Renal cortex interstitium (tissue), 11 donors: ENCODE results near the gene C16orf86. TPM values are rescaled to one million over a fixed set of nuclear protein-coding genes. Genes with fewer than 3 reads are reported as not detected.

Experiments
- DNase-seq, 11 donors: peaks; one replicate each; pipeline ENCODE4 v3.0.0-alpha.2; 2013; ENCODE audit warnings: low read depth in 9 of 11, low spot score in 4 of 11; ENCODE audit errors: extremely low read depth in 1 of 11
- polyA plus RNA-seq, 3 donors: library from polyadenylated mRNA; unstranded; fragments of 120-200 nt; gene quantifications; one replicate each; pipeline ENCODE4 v1.2.1, GENCODE V29; 2013; ENCODE audit not compliant: insufficient read length in 3 of 3

Gene C16orf86
- polyA plus RNA-seq, 3 donors, result 2.9 to 4.8 (median 4.1) TPM

GRCh38 chr16:67710607-67711006 is 44.0 kb downstream of the C16orf86 start:
- DNase-seq, result no peak

GRCh38 chr16:67713647-67714273 is 47.1 kb downstream of the C16orf86 start:
- DNase-seq, result no peak

GRCh38 chr16:67714522-67714921 is 47.9 kb downstream of the C16orf86 start:
- no peak for DNase-seq

GRCh38 chr16:67716097-67716496 is 49.5 kb downstream of the C16orf86 start:
- DNase-seq, result no peak

Other genes with a start within 250 kb of the C16orf86 start
- gene HSD11B2, start 235.7 kb upstream of the C16orf86 start, polyA plus RNA-seq, result 10 to 100 TPM; 35.1 to 64.6 (median 42.7) TPM
- gene ATP6V0D1, start 185.7 kb upstream of the C16orf86 start, polyA plus RNA-seq, result 10 to 100 TPM; 84.1 to 99.9 (median 90.5) TPM
- gene AGRP, start 183.3 kb upstream of the C16orf86 start, polyA plus RNA-seq, result under 1 TPM in 1 of 3 donors, not detected in 2; 0.53 TPM
- 100 to 1,000 TPM; 101 to 155 (median 126) TPM for gene RIPOR1, start 138.0 kb upstream of the C16orf86 start, polyA plus RNA-seq
- 10 to 100 TPM; 72.5 to 88.2 (median 81.4) TPM for gene CTCF, start 104.3 kb upstream of the C16orf86 start, polyA plus RNA-seq
- gene CARMIL2, start 21.7 kb upstream of the C16orf86 start, polyA plus RNA-seq, result 1 to 10 TPM; 1.0 to 1.3 (median 1.1) TPM
- gene ACD, start 6.6 kb upstream of the C16orf86 start, polyA plus RNA-seq, result 10 to 100 TPM; 19.8 to 29.5 (median 25.4) TPM
- gene PARD6A, start 5.9 kb upstream of the C16orf86 start, polyA plus RNA-seq, result 1 to 10 TPM; 2.7 to 4.6 (median 3.4) TPM
- gene ENKD1, start 64 bp upstream of the C16orf86 start, polyA plus RNA-seq, result 10 to 100 TPM; 20.2 to 34.6 (median 25.7) TPM
- 10 to 100 TPM; 19.8 to 23.7 (median 23.0) TPM for gene GFOD2, start 52.5 kb downstream of the C16orf86 start, polyA plus RNA-seq
- 10 to 100 TPM; 22.7 to 30.4 (median 25.2) TPM for gene RANBP10, start 139.7 kb downstream of the C16orf86 start, polyA plus RNA-seq
- gene TSNAXIP1, start 140.1 kb downstream of the C16orf86 start, polyA plus RNA-seq, result 1 to 10 TPM; 6.9 to 9.4 (median 7.6) TPM
- gene THAP11, start 175.5 kb downstream of the C16orf86 start, polyA plus RNA-seq, result 10 to 100 TPM; 26.6 to 36.3 (median 28.1) TPM
- gene NUTF2, start 180.1 kb downstream of the C16orf86 start, polyA plus RNA-seq, result 100 to 1,000 TPM; 115 to 139 (median 129) TPM
- 10 to 100 TPM; 43.0 to 59.6 (median 53.3) TPM for gene CENPT, start 180.9 kb downstream of the C16orf86 start, polyA plus RNA-seq
- 100 to 1,000 TPM in 1 of 3 donors, 10 to 100 TPM in 2; 91.3 to 106 (median 95.3) TPM for gene EDC4, start 206.2 kb downstream of the C16orf86 start, polyA plus RNA-seq
- under 1 TPM in 2 of 3 donors, not detected in 1; 0.43 to 0.70 TPM for gene NRN1L, start 218.1 kb downstream of the C16orf86 start, polyA plus RNA-seq
- 10 to 100 TPM; 31.2 to 40.9 (median 34.1) TPM for gene PSKH1, start 226.4 kb downstream of the C16orf86 start, polyA plus RNA-seq